ENCODE measurements around the gene EPB41L5.
"Not testable (repeated sequence)": the region's sequence is repeated elsewhere in the genome, so short reads cannot be mapped to it uniquely, and the experiment has no call there.

The EPB41L5 gene

GRCh38 chr2:120012771-120013596, at the start of gene EPB41L5:
Gene EPB41L5, plus strand, starts transcription at chr2:120013077. Its CDS starts 6,008 bp downstream, at chr2:120019085.
- DNase-seq, result peak; percentile 64

DNA sequence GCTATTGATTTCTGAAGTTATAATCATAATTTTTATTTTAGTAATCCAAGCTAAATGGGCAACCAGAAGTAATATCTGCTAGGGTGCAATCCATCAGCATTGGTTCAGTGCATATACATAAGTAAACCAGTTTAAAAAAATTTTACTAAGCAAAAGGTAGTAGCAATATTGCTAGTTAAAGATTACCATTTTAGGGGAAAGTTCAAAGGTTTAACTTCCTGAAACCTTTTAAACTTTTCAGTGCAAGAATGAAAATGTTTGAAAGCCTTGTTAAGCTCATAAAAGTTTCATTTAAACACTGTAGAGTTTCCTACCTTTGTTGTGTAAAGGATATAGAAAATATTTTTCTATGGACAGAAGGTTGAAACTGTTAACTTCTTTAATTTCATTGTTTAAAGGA, 31.0 kb upstream of the EPB41L5 start:
- DNase-seq, result no peak

GRCh38 chr2:119982506-119982905, 30.4 kb upstream of the EPB41L5 start:
- no peak for DNase-seq

- DNase-seq, result no peak
Observed at GRCh38 chr2:119983108-119983507, 29.8 kb upstream of the EPB41L5 start.

DNA sequence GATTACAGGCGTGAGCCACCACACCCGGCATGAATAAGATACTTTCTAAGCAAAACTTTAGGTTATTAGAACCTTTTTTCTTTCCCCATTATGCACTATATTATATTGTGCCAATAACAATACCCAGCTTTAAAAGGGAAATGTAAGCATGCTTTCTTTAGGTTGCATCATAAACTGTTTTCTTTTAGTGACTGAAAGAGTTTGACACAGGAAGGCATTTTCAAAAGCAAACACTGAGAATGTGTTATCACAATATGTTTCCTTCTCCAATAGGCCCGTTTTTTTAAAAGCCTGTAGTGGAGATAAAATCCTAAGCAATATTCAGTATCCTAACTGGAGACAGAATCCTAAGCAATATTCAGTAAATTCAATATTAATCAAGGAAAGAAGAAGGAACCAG, 16.7 kb upstream of the EPB41L5 start:
- no peak for DNase-seq

DNA sequence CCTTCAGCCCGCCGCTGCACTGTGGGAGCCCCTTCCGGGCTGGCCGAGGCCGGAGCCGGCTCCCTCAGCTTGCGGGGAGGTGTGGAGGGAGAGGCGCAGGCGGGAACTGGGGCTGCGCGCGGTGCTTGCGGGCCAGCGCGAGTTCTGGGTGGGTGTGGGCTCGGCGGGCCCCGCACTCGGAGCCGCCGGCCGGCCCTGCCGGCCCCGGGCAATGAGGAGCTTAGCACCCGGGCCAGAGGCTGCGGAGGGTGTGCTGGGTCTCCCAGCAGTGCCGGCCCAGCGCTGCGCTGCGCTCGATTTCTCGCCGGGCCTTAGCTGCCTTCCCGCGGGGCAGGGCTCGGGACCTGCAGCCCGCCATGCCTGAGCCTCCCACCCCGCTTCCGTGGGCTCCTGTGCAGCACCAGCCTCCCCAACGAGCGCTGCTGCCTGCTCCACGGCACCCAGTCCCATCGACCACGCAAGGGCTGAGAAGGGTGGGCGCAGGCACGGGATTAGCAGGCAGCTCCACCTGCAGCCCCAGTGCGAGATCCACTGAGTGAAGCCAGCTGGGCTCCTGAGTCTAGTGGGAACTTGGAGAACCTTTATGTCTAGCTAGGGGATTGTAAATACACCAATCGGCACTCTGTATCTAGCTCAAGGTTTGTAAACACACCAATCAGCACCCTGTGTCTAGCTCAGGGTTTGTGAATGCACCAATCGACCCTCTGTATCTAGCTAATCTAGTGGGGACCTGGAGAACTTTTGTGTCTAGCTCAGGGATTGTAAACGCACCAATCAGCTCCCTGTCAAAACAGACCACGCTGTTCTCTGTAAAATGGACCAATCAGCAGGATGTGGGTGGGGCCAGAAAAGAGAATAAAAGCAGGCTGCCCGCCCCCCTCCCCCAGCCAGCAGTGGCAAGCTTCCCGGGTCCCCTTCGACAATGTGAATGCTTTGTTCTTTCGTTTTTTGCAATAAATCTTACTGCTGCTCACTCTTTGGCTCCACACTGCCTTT, 15.7 kb upstream of the EPB41L5 start:
- not testable (repeated sequence) for DNase-seq

DNA sequence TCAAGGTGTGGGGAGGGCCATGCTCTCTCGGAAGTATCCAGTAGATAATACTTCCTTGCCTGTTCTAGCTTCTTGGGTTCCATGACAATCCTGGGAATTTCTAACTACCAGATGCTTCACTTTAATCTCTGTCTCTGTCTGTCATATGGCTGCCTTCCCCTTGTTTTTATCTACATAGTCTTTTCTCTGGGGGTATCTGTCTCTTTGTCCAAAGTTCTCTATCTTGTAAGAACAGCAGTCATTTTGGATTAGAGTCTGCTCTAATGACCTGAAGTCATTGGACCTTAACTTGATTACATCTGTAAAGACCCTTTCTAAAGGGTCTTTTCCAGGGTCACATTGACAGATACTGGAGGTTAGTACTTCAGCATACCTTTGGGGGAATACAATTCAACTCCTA, 11.4 kb upstream of the EPB41L5 start:
- no peak for DNase-seq

- no peak for DNase-seq
Observed at GRCh38 chr2:120004254-120004653, 8.6 kb upstream of the EPB41L5 start.

- no peak for DNase-seq
Observed at GRCh38 chr2:120005834-120006521, 6.9 kb upstream of the EPB41L5 start.

DNA sequence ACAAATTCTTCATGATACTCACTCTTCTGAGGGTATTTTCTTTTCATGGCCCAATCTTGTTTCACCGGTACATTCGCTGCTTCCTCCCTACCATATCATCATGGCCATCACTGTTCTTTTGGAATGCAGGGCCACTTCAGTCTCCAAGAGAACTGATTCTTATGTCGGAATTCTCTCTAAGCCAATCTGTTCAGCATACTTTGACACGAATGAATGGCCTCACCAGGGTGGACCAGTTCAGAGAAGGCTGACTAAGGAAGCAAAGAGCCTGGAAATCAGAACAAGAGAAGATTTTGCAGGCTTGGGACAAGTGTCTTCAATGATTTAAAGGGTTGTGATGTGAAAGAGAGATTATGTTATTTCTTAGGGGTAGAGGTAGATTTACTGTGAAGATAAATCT, 5.0 kb upstream of the EPB41L5 start:
- DNase-seq, result no peak

GRCh38 chr2:120012363-120012762, 514 bp upstream of the EPB41L5 start:
- no peak for DNase-seq

DNA sequence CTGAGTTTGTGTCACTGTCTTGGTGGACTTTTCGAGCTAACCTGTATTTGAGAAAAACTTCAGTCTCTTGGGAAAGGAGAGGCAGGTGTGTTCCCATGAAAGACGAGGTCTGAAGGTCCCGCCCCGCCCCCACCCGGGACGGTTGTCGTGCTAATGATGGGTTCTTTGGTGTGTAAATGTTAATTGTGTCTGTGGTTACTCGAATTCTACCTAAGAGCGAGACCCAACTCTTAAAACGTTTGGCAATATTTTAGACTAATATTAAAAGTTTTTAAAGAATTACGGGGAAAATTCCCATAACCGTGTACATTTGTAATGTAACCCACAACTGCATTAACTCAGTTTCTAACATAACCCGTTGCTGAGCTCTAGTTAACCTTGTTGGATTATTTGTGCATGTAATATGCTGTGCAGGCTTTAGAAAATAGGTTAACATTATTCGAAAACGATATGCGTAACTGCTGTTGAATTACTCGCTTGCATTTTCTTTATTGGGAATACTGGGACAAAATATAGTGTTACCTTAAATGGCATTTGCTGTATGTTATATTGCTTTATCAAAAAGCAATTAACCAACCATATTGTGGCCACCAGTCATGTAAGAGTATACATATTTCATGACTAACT, 833 bp downstream of the EPB41L5 start:
- no peak for DNase-seq

- DNase-seq, result no peak
Observed at GRCh38 chr2:120014226-120014980, 1.5 kb downstream of the EPB41L5 start.

- no peak for DNase-seq
Observed at GRCh38 chr2:120016800-120017199, 3.9 kb downstream of the EPB41L5 start.

- no peak for DNase-seq
Observed at GRCh38 chr2:120017201-120017600, 4.3 kb downstream of the EPB41L5 start.

DNA sequence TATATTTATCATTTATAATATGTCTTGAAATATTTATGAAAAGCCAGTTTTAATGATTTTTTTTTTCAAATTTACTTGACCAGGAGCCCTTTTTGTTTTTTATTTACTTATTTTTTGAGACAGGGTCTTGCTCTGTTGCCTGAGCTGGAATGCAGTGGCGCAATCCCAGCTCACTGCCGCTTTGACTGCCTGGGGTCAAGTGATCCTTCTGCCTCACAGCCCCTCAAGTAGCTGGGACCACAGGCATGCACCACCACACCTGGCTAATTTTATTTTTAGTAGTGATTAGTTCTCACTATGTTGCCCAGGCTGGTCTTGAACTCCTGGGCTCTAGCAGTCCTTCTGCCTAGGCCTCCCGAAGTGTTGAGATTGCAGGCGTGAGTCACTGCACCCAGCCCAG, 5.7 kb downstream of the EPB41L5 start:
- no peak for DNase-seq

GRCh38 chr2:120020554-120020953, 7.7 kb downstream of the EPB41L5 start:
- no peak for DNase-seq

- not testable (repeated sequence) for DNase-seq
Observed at GRCh38 chr2:120022505-120022904, 9.6 kb downstream of the EPB41L5 start.

DNA sequence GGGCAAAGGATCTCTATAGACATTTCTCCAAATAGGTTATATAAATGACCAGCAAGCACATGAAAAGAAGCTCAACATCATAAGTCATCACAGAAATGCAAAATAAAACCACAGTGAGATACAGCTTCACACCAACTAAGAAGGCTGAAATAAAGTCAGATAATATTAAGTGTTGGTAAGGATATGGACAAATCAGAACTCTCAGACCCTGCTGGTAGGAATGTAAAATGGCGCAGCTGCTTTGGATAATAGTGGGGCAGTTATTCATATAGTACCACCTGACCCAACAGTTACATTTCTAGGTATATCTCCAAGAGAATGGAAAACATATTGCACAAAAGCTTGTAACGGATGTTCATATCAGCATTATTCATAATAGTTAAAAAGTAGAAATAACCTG, 14.0 kb downstream of the EPB41L5 start:
- no peak for DNase-seq

- no peak for DNase-seq
Observed at GRCh38 chr2:120028795-120029194, 15.9 kb downstream of the EPB41L5 start.
